H9 (cell line): ENCODE data around the gene LINGO1. TPM values are rescaled to one million over a fixed set of nuclear protein-coding genes. Genes with fewer than 3 reads are reported as not detected.

Experiments
- DNase-seq: peaks from one replicate; pipeline ENCODE4 v3.0.0-alpha.2; 2017
- H2AFZ ChIP-seq: one replicate; pipeline ENCODE4 v1.6.1; 2013; ENCODE audit warnings: mild to moderate bottlenecking, low read length, control low read depth, moderate library complexity
- H2AK5ac ChIP-seq: 2 replicates; pipeline ENCODE4 v1.6.1; 2013; ENCODE audit warnings: low read length, control low read depth, mixed read lengths; ENCODE audit not compliant: insufficient read length
- H2BK120ac ChIP-seq: one replicate; pipeline ENCODE4 v1.6.1; 2013; ENCODE audit warnings: low read depth, mild to moderate bottlenecking, low read length, control low read depth, inconsistent platforms; ENCODE audit not compliant: poor library complexity, severe bottlenecking
- H2BK12ac ChIP-seq: 2 replicates; pipeline ENCODE4 v1.6.1; 2013; ENCODE audit warnings: low read length, control low read depth, mixed read lengths, low read depth; ENCODE audit not compliant: insufficient read length
- H2BK15ac ChIP-seq: 2 replicates; pipeline ENCODE4 v1.6.1; 2013; ENCODE audit warnings: low read depth, low read length, control low read depth
- H2BK20ac ChIP-seq: one replicate; pipeline ENCODE4 v1.6.1; 2013; ENCODE audit warnings: low read depth, mild to moderate bottlenecking, low read length, control low read depth, inconsistent platforms; ENCODE audit not compliant: poor library complexity, severe bottlenecking
- H2BK5ac ChIP-seq: 2 replicates; pipeline ENCODE4 v1.6.1; 2013; ENCODE audit warnings: low read length, control low read depth, mixed read lengths; ENCODE audit not compliant: insufficient read length
- H3K14ac ChIP-seq: 2 replicates; pipeline ENCODE4 v1.6.1; 2013; ENCODE audit warnings: low read length, control low read depth; ENCODE audit not compliant: insufficient read depth
- H3K18ac ChIP-seq: 2 replicates; pipeline ENCODE4 v1.6.1; 2013; ENCODE audit warnings: low read depth, mild to moderate bottlenecking, mixed read lengths, low read length, control low read depth; ENCODE audit not compliant: insufficient read length
- H3K23ac ChIP-seq: 2 replicates; pipeline ENCODE4 v1.6.1; 2013; ENCODE audit warnings: low read length, control low read depth, mixed read lengths, low read depth; ENCODE audit not compliant: insufficient read length
- H3K23me2 ChIP-seq: 2 replicates; pipeline ENCODE4 v1.6.1; 2013; ENCODE audit warnings: low read depth, mild to moderate bottlenecking, mixed read lengths, low read length, control low read depth; ENCODE audit not compliant: insufficient read length, poor library complexity, severe bottlenecking
- H3K27ac ChIP-seq: 2 replicates; pipeline ENCODE4 v1.5.1; 2013; ENCODE audit warnings: low read length, control low read depth, mixed read lengths, low read depth; ENCODE audit not compliant: insufficient read length
- H3K27me3 ChIP-seq: 2 replicates; pipeline ENCODE4 v1.6.1; 2013; ENCODE audit warnings: low read length, control low read depth, inconsistent platforms; ENCODE audit not compliant: insufficient read depth
- H3K4ac ChIP-seq: 2 replicates; pipeline ENCODE4 v1.6.1; 2013; ENCODE audit warnings: low read depth, mild to moderate bottlenecking, control low read depth, inconsistent platforms, low read length, moderate library complexity
- H3K4me1 ChIP-seq: 2 replicates; pipeline ENCODE4 v1.6.1; 2013; ENCODE audit warnings: low read length, control low read depth, inconsistent platforms; ENCODE audit not compliant: insufficient read depth
- H3K4me2 ChIP-seq: 2 replicates; pipeline ENCODE4 v1.6.1; 2013; ENCODE audit warnings: low read length, control low read depth, mixed read lengths; ENCODE audit not compliant: insufficient read length, insufficient read depth
- H3K56ac ChIP-seq: 2 replicates; pipeline ENCODE4 v1.6.1; 2013; ENCODE audit warnings: low read depth, mild to moderate bottlenecking, mixed read lengths, low read length, control low read depth; ENCODE audit not compliant: insufficient read length
- H3K79me1 ChIP-seq: 2 replicates; pipeline ENCODE4 v1.6.1; 2013; ENCODE audit warnings: low read depth, mild to moderate bottlenecking, moderate library complexity, low read length, control low read depth, inconsistent platforms; ENCODE audit not compliant: insufficient read depth, poor library complexity, severe bottlenecking
- H3K79me2 ChIP-seq: 2 replicates; pipeline ENCODE4 v1.6.1; 2013; ENCODE audit warnings: low read length, control low read depth, inconsistent platforms; ENCODE audit not compliant: insufficient read depth
- H3K9ac ChIP-seq: 2 replicates; pipeline ENCODE4 v1.6.1; 2013; ENCODE audit warnings: low read length, control low read depth, mixed read lengths; ENCODE audit not compliant: insufficient read length; ENCODE audit errors: extremely low read depth
- H3K9me3 ChIP-seq: one replicate; pipeline ENCODE4 v1.6.1; 2013; ENCODE audit warnings: low read depth, low read length, inconsistent platforms; ENCODE audit not compliant: control insufficient read depth
- H3T11ph ChIP-seq: one replicate; pipeline ENCODE4 v1.6.1; 2013; ENCODE audit warnings: mild to moderate bottlenecking, low read length, control low read depth, inconsistent platforms
- H4K20me1 ChIP-seq: one replicate; pipeline ENCODE4 v1.6.1; 2013; ENCODE audit not compliant: control insufficient read depth, insufficient read length, insufficient read depth
- H4K5ac ChIP-seq: 2 replicates; pipeline ENCODE4 v1.6.1; 2013; ENCODE audit warnings: low read depth, mild to moderate bottlenecking, mixed read lengths, low read length, control low read depth; ENCODE audit not compliant: insufficient read length
- H4K8ac ChIP-seq: replicated peaks from 2 replicates; pipeline ENCODE4 v1.6.1; 2013; ENCODE audit warnings: low read length, control low read depth, mixed read lengths, low read depth; ENCODE audit not compliant: insufficient read length
- H4K91ac ChIP-seq: 2 replicates; pipeline ENCODE4 v1.6.1; 2013; ENCODE audit warnings: low read depth, mild to moderate bottlenecking, moderate library complexity, mixed read lengths, low read length, control low read depth; ENCODE audit not compliant: insufficient read length
- H3K27ac Mint-ChIP-seq, 3 experiments: 2 replicates in 2 of 3; 3 replicates in 1 of 3; pipeline ENCODE4 v1.8.0; 2020 to 2021; ENCODE audit warnings: mixed read lengths in 3 of 3, mild to moderate bottlenecking in 1 of 3, moderate library complexity in 1 of 3
- H3K27me3 Mint-ChIP-seq: 2 replicates; pipeline ENCODE4 v1.8.0; 2021; ENCODE audit warnings: low read depth, mild to moderate bottlenecking, moderate library complexity, mixed read lengths
- H3K36me3 Mint-ChIP-seq, 3 experiments: 2 replicates in 2 of 3; 3 replicates in 1 of 3; pipeline ENCODE4 v1.8.0; 2020 to 2021; ENCODE audit warnings: low read depth in 3 of 3, mixed read lengths in 3 of 3; ENCODE audit not compliant: insufficient read depth in 1 of 3
- H3K4me1 Mint-ChIP-seq, 2 experiments: 2 replicates each; pipeline ENCODE4 v1.8.0; 2020; ENCODE audit warnings: mixed read lengths in 2 of 2
- H3K4me3 Mint-ChIP-seq, 2 experiments: 2 replicates in 1 of 2; 3 replicates in 1 of 2; pipeline ENCODE4 v1.8.0; 2020 to 2021; ENCODE audit warnings: mild to moderate bottlenecking in 2 of 2, mixed read lengths in 2 of 2, moderate library complexity in 1 of 2
- H3K9me3 Mint-ChIP-seq, 2 experiments: 2 replicates in 1 of 2; 3 replicates in 1 of 2; pipeline ENCODE4 v1.8.0; 2020; ENCODE audit warnings: mild to moderate bottlenecking in 2 of 2, mixed read lengths in 2 of 2, moderate library complexity in 1 of 2
- WGBS: extraction: QIAGEN DNeasy Blood & Tissue Kit; methylation state at CpG from one replicate; pipeline ENCODE4 v1.1.7; 2013; ENCODE audit warnings: missing lambda C conversion rate, low lambda C conversion rate, mixed read lengths; ENCODE audit not compliant: insufficient read length; ENCODE audit errors: extremely low coverage; 5-methylcytosine and 5-hydroxymethylcytosine counted together
- total RNA-seq: library from RNA; stranded (reverse); gene quantifications from 2 replicates; pipeline ENCODE4 v1.2.1, GENCODE V29; 2021
- TF ChIP-seq, protein P1 (sequence below): fragments of 200-600 bp; sonication (generic); conservative IDR thresholded peaks from 3 replicates; pipeline ENCODE4 v1.8.0; 2021; ENCODE audit warnings: antibody characterized with exemption, mild to moderate bottlenecking

The LINGO1 gene
- total RNA-seq, 1 experiment from 2014 or later, result 41.6 TPM

DNA sequence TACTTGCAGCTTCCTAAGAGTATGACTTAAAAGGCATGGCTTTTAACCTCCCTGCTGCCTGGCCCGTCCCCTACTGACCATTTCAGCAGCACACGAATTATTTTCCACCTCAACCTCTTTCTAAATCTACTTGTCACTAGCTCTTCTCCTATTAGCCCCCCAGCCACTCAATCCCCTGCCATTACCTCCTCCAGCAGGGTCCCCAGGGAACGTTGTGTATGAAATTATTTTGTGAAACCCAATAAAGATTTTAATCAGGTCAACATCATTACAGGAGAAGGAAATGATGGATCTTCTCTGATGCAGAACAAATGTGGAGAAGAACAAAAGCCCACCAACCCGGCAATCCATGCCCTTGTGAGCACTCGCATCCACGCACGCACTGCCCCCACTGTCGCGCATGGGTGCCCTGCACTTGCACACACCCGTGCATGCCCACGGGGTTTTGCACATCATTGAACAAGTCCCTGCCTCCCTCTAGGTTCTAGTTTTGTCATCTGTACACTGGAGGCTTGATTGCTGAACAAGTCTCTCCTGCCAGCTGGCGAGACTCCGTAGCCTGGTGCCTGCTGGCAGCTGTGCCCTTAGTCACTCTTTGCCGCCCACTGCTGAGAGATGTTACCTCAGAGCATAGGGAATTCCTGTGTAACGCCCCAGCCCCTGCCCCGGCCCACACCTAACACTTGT is 51.6 kb downstream of the LINGO1 start:
- no peaks in the 10 kb centered on the region for H3K9me3 ChIP-seq
- TF ChIP-seq, protein P1, sequence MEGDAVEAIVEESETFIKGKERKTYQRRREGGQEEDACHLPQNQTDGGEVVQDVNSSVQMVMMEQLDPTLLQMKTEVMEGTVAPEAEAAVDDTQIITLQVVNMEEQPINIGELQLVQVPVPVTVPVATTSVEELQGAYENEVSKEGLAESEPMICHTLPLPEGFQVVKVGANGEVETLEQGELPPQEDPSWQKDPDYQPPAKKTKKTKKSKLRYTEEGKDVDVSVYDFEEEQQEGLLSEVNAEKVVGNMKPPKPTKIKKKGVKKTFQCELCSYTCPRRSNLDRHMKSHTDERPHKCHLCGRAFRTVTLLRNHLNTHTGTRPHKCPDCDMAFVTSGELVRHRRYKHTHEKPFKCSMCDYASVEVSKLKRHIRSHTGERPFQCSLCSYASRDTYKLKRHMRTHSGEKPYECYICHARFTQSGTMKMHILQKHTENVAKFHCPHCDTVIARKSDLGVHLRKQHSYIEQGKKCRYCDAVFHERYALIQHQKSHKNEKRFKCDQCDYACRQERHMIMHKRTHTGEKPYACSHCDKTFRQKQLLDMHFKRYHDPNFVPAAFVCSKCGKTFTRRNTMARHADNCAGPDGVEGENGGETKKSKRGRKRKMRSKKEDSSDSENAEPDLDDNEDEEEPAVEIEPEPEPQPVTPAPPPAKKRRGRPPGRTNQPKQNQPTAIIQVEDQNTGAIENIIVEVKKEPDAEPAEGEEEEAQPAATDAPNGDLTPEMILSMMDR, result no peak

More for the DNA sequence above, 51.6 kb downstream of the LINGO1 start:
- H3T11ph ChIP-seq, result no peak overlapping the region
- peaks cover 2% of the 10 kb centered on the region; the same call in 1 of the 2 replicates for H3K27me3 Mint-ChIP-seq
- H3K27ac ChIP-seq, result no peak overlapping the region
- no peaks in the 10 kb centered on the region for H3K23me2 ChIP-seq
- no peak overlapping the region for H3K23ac ChIP-seq
- no peak overlapping the region for H3K18ac ChIP-seq
- H4K8ac ChIP-seq, result no peak overlapping the region
- H3K14ac ChIP-seq, result no peak overlapping the region
- no peak overlapping the region for H3K4ac ChIP-seq
- H4K5ac ChIP-seq, result no peak overlapping the region
- no peak overlapping the region for H2BK20ac ChIP-seq
- no peak overlapping the region for H3K9ac ChIP-seq
- no peaks in the 10 kb centered on the region for H3K4me1 ChIP-seq
- no peak overlapping the region for H2BK5ac ChIP-seq
- H3K27ac Mint-ChIP-seq, result peak overlapping the region in 1 of 3 experiments; percentile 28; a peak in 1 of 7 replicates
- no peaks in the 10 kb centered on the region for H3K9me3 Mint-ChIP-seq
- no peak overlapping the region for H2AFZ ChIP-seq
- H2BK12ac ChIP-seq, result no peak overlapping the region
- no peak overlapping the region for H3K4me2 ChIP-seq
- H3K4me1 Mint-ChIP-seq, result peaks cover 6 to 24% of the 10 kb centered on the region in 2 experiments
- H3K4me3 Mint-ChIP-seq, result no peak overlapping the region
- no peaks in the 10 kb centered on the region for H3K79me2 ChIP-seq
- H2BK120ac ChIP-seq, result no peak overlapping the region
- WGBS, result no CpG with 5 or more reads among the region's 16 CpGs
- H4K20me1 ChIP-seq, result no peaks in the 10 kb centered on the region
- no peak for DNase-seq
- H3K36me3 Mint-ChIP-seq, result no peaks in the 10 kb centered on the region
- no peaks in the 10 kb centered on the region for H3K79me1 ChIP-seq
- no peak overlapping the region for H2BK15ac ChIP-seq
- H4K91ac ChIP-seq, result no peak overlapping the region
- no peak overlapping the region for H2AK5ac ChIP-seq
- H3K56ac ChIP-seq, result no peak overlapping the region
- H3K27me3 ChIP-seq, result no peaks in the 10 kb centered on the region
